ENCODE results near the gene POP4.
A peak's percentile ranks its signal among the peaks of the same experiment; 100 is the strongest.
"Not testable (repeated sequence)": the region's sequence is repeated elsewhere in the genome, so short reads cannot be mapped to it uniquely, and the experiment has no call there.

POP4 gene

GRCh38 chr19:29605653-29606419 lies at the start of gene POP4:
POP4 (plus strand) TSS chr19:29606283; CDS start chr19:29606319, 36 bp downstream.
- peak; percentile 97 to 99 (median 98) for DNase-seq (ENCODE audit: low read depth in 3 of 3)

GRCh38 chr19:29559110-29559509 lies 47.0 kb upstream of the POP4 start:
- not testable (repeated sequence) for DNase-seq (ENCODE audit: low read depth in 3 of 3)

GRCh38 chr19:29559743-29560142 lies 46.3 kb upstream of the POP4 start:
- no peak for DNase-seq (ENCODE audit: low read depth in 3 of 3)

- DNase-seq (ENCODE audit: low read depth in 3 of 3) = no peak
Observed at GRCh38 chr19:29560313-29561075, 45.6 kb upstream of the POP4 start.

- DNase-seq (ENCODE audit: low read depth in 3 of 3) = no peak
Observed at GRCh38 chr19:29561601-29562000, 44.5 kb upstream of the POP4 start.

GRCh38 chr19:29562299-29563297 lies 43.5 kb upstream of the POP4 start:
- DNase-seq (ENCODE audit: low read depth in 3 of 3) = no peak

GRCh38 chr19:29563486-29564101 lies 42.5 kb upstream of the POP4 start:
- no peak for DNase-seq (ENCODE audit: low read depth in 3 of 3)

- no peak for DNase-seq (ENCODE audit: low read depth in 3 of 3)
Observed at GRCh38 chr19:29564574-29565005, 41.5 kb upstream of the POP4 start.

- DNase-seq (ENCODE audit: low read depth in 3 of 3) = no peak
Observed at GRCh38 chr19:29565171-29565570, 40.9 kb upstream of the POP4 start.

- DNase-seq (ENCODE audit: low read depth in 3 of 3) = no peak
Observed at GRCh38 chr19:29566496-29567054, 39.5 kb upstream of the POP4 start.

- DNase-seq (ENCODE audit: low read depth in 3 of 3) = no peak
Observed at GRCh38 chr19:29567366-29567915, 38.6 kb upstream of the POP4 start.

- no peak for DNase-seq (ENCODE audit: low read depth in 3 of 3)
Observed at GRCh38 chr19:29568036-29569025, 37.8 kb upstream of the POP4 start.

GRCh38 chr19:29569038-29569911 lies 36.8 kb upstream of the POP4 start:
- no peak for DNase-seq (ENCODE audit: low read depth in 3 of 3)

- DNase-seq (ENCODE audit: low read depth in 3 of 3) = no peak
Observed at GRCh38 chr19:29571181-29571580, 34.9 kb upstream of the POP4 start.

GRCh38 chr19:29573486-29573885 lies 32.6 kb upstream of the POP4 start:
- no peak for DNase-seq (ENCODE audit: low read depth in 3 of 3)

GRCh38 chr19:29574510-29574909 lies 31.6 kb upstream of the POP4 start:
- no peak for DNase-seq (ENCODE audit: low read depth in 3 of 3)

- DNase-seq (ENCODE audit: low read depth in 3 of 3) = peak in 1 of 3 experiments; percentile 11
Observed at GRCh38 chr19:29576046-29576606, 30.0 kb upstream of the POP4 start.

Data from stimulated activated CD4-positive, alpha-beta T cell treated with anti-CD3 and anti-CD28 coated beads, TNF-alpha, amount 100 ng/mL, for 24 hours (primary cell).